NCI-H510A treated with DMSO at 0.1 percent for 48 hours (cell line): Measurements from ENCODE around the gene TRIM28.

Experiments used
- DNase-seq: peaks from one replicate; lab custom pipeline; 2025; lab: John Stamatoyannopoulos, UW

TRIM28 gene

DNA sequence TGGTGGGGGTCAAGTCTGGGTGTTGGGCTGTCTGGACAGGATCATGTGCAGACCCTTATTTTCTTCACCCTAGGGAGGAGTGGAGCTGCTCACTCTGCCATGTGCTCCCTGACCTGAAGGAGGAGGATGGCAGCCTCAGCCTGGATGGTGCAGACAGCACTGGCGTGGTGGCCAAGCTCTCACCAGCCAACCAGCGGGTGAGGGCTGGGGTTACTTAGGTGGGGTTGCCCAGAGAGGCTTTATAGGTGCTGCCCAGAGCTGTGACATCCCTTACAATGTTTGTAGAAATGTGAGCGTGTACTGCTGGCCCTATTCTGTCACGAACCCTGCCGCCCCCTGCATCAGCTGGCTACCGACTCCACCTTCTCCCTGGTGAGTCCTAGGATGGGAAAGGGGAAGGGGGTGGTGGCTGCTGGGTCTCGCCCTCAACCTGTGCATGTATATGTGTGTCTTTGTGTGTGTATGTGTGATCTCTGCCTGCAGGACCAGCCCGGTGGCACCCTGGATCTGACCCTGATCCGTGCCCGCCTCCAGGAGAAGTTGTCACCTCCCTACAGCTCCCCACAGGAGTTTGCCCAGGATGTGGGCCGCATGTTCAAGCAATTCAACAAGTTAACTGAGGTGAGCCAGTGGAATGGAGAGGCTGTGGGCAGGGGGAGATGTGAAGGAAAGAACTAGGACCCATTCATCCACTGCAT lies 5.9 kb downstream of the TRIM28 start:
- DNase-seq = no peak

DNA sequence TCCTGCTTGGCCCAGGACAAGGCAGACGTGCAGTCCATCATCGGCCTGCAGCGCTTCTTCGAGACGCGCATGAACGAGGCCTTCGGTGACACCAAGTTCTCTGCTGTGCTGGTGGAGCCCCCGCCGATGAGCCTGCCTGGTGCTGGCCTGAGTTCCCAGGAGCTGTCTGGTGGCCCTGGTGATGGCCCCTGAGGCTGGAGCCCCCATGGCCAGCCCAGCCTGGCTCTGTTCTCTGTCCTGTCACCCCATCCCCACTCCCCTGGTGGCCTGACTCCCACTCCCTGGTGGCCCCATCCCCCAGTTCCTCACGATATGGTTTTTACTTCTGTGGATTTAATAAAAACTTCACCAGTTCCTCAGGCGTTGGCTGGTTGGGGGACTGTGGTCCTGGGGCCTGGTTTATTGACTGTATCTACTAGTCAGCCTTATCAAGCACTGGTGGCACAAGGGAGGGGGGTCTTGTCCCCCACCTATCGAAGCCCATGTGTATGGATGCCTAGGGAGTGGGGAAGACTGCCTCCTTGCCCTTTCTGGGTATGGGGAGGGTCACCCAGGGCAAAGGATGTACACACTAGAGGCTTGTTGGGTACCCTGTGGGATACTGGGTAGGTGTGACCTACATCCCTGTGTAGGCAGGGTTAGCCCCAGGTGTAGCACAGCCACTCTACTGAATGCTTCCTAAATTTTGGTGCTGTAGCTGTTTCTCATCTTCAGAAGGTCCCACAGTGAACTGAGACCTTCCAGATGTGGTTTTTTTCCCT lies 6.7 kb downstream of the TRIM28 start:
- no peak for DNase-seq

DNA sequence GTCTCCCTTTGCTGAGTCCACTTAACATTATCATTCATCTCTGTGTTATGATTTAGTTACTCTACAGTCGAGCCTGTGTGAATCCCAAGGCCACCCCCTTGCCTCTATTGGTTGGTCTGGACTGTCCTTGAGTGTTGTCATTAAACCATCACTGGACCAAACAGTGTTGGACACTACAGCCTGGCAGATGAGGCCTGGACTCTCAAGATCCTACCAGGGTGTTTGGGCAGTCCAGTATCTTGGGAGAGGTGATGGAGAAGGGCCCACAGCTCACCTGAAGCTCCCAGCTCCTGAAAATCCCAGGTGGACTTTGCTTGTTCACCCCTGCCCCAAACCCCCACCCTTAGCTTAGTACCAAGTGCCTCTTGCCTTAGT lies 7.2 kb downstream of the TRIM28 start:
- DNase-seq = no peak

DNA sequence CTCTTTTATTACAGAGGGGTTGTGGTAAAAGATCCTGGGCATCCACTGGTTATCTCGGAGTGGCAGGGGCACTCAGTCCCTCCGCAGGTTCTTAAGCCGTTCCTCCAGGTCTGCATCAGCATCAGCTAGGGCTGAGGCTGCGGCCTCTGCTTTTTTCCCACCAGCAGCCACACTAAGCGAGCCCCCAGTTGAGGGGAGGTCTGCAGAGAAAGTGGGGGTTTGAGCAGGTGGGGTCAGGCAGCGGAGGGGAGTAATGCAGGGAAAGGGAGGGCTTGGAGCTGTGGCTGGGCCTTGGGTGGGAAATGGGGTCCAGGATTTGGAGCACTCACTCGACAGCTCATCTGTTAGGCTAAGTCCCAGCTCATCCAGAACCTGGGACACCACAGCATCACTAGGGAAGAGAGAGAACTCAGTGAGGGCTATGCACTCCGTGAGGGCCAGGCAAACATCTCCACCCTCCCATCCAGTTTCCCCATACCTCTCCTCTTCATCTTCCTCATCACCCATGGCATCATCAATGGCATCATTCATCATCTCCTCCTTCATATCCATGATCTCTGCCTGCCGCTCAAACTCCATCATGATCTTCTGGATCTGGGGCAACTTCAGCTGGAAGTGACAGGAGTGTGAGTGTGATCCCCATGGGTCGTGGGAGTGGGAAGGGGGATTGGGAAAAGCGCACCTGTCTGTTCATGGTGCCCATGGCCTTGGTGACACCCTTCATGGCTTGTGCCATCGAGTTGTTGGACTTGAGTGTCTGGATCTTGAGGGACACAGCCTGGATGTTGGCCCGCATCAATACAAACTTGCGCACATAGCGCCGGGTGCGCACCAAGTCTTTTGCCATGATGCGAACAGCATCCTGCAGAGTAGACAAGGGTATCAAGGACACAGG lies 8.0 kb downstream of the TRIM28 start:
- DNase-seq = no peak

DNA sequence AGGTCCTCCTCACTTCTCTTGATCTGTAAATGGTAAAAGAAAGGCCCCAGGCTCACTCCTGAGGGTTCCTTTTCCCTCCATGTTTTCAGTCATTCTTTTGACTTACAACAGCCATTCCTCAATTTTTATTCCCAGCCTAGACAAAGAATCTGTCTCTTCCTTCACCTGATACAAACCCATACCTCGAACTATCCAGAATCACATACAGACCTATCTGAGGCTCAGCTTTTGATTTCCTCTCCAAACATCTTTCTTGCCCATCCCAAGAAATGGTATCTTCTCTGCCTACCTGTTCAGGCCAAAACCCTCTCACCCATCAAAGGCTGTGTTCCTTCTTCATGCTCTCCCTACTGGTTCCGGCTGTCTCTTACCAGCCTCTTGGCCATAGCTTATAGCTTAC lies 8.8 kb downstream of the TRIM28 start:
- no peak for DNase-seq

DNA sequence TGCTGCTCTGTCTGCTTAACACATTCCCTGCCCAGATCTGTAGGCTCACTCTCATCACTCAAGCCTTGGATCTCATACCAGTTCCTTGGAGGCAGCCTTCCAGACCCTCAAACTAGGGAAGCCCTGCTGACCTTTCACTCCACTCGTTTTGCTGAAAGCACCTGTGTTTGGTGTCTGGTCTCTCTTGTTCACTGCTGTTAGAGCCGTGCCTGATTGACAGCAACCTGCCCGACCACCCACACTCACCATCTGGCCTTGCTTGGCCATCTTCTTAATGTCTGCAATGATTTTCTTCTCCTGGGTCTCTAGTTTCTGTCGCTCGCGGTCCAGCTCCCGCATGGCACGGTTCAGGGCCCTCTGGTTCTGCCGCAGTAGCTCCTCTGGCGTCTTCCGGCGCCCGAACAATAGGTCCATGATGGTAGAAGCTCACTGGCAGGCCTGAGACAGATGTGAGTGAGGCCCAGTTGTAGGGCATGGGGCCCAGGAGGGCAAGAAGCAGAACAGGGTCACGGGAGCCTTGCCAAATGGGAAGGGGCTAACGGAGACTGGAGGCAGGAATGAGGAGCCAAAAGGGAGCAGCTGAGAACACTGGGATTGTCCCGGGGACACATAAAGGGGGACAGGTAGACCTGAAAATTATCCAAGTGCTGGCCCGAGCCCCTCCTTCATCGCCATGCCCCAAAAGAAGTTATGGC lies 10.1 kb downstream of the TRIM28 start:
- no peak for DNase-seq

DNA sequence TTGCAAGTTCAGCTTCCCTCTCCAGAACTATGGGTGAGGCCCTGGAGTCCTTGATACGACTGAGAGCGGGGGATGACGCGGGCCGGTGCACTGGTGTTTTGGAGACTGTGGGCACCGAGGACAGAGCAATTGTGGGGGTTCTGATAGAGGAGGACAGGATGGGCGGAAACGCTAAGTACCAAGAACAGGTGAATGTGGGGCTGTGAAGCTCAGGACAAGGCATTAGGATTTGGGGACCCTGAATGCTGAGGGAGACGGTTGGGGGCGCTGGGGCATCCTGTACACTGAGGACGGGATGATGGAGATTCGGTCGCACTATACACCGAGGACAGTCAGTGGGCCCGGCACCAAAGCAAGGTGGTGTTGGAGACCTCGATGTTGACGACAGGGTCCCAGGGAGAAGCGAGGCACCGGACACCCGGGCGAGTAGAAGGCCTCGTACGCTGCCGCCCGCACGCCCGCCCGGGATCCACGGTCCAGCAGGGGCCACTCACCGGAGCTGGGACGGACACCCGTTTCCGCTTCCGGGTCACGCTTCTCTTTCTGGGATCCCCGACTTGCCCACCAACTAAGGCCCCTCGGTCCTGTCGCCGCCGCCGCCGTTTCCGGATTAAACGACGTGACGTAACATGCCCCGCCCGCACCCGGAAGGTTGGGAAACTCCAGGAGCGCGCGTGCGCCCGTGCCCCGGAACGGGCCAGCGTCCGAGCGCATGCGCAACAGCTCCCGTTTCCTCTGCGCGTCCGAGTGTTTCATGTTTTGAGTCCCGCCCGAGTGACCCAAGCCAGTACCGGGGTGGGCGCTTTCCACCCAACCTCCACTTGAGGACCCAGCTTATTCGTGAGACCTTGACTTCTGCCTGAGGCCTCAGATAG lies 10.9 kb downstream of the TRIM28 start, which contains the start of gene CHMP2A:
Gene CHMP2A, minus strand, starts transcription at position 612 of the 875 bp plus-strand sequence. CDS start 893 bp downstream, outside the sequence.
- DNase-seq = no peak

DNA sequence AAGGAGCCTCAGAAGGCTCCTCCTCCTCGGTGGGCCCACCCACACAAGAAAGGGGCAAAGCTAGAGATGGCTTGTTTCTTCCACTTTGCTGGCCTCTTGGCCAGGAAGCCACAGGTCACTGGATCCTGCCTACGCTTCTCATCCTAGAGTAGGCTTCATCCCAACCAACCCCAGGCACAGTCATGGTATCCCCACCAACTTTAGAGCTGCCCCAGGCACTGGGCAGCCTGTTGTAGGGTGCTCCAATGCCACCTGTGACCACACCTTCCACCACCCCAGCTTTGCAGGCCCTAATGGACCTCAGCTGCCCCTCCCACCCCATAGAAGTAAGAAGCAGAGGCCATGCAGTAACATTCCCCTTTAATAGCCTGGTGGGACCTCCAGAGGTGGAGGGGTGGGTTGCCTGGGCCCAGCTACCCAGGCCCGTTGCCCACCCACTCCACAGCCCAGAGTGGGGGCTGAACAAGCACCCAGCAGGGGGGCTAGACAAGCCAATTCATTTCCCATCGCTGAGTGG lies 11.6 kb downstream of the TRIM28 start:
- no peak for DNase-seq

DNA sequence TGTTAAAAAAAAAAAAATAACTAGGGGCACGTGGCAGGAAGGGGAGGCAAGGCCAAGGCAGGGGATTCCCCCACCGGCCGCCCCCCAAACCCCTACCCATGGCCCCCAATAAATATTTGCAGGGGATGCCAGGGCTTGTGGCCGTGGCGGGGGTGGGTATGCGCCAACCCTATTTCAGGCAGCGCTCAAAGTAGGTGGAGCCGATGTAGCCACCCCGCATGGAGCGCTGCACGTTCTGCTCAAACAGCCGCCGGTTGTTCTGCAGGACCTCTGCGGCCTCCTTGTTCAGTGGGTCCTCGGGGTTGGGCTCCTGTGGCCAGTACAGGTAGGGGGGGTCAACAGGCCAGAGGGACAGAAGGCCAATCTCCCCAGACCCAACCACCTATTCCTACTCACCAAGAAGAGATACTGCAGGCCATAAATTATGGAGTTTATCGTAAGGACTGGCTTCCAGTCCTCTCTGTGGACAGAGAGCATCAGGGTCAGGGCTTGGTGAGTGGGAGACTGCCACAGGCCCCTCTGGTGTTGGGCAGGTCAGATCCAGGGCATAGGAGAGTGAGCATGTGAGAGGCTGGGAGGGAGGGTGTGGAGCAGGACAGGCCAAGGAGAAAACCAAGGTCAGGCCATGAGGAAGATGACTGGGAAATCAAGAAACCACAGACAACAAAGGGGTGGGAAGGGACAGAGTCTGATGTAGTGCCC lies 12.2 kb downstream of the TRIM28 start:
- DNase-seq = no peak

DNA sequence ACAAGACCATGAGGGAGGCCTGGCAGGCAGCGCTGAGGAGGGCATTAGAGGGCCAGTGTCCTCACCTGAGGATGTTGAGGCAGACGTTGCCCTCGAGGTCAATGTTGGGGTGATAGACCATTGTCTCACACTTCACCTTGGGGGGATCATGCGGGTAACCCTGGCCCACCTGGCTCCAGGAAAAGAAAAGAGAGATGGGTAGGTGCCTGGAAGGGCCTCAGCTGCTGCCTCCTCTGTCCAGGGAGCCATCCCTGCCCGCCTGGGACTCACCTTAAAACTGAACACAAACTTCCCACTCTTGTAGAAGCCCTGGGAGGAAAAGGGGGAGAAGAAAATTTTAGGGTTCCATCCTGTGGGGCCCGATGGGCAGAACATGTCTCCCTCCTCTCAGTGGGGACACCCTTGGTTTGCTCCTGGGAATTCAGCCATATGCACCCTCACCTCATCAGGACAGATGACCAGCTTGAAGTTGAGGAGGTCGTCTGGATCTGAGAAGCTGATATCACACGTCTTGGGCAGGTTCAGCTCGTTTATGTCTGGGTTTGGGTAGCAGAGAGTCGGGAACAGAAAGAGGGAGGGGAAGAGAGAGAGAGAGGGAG lies 12.9 kb downstream of the TRIM28 start:
- DNase-seq = no peak

DNA sequence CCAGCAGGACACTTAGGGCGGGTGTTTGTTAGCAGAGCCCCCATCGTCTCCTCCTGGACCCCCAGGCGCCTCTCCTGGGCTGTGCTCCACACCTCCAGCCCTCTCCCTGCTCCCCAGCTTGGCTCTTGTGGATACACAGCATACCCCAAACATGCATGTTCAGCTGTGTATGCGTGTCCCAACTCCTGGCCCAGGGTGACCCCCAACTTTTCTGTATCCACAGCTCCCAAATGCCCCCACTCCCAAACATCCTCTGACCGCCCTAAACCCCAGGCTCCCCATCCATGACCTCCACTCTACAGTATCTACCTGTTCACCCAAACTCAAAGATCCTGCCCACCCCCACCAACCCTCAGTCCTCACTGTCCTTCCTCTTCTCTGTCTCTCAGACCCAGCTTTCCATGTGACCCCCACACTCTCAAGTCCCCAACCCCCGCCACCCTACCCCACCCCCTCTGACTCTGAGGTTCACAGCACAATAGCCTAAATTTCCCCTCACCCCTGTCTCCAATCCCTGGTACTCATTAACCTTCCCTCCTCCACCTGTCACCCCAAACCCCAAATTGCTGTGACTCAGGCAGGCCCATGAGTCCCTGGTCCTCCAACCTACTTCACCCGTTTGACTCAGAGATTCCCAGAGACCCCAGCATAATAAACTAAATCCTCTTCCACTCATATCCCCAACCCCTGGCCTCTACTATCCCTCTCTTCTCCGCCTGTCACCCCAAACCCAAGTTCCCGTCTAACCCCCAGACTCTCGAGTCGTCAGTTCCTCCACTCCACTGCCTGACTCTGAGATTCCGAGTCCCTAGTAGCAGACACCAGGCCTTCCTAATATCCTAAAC lies 13.6 kb downstream of the TRIM28 start:
- no peak for DNase-seq

DNA sequence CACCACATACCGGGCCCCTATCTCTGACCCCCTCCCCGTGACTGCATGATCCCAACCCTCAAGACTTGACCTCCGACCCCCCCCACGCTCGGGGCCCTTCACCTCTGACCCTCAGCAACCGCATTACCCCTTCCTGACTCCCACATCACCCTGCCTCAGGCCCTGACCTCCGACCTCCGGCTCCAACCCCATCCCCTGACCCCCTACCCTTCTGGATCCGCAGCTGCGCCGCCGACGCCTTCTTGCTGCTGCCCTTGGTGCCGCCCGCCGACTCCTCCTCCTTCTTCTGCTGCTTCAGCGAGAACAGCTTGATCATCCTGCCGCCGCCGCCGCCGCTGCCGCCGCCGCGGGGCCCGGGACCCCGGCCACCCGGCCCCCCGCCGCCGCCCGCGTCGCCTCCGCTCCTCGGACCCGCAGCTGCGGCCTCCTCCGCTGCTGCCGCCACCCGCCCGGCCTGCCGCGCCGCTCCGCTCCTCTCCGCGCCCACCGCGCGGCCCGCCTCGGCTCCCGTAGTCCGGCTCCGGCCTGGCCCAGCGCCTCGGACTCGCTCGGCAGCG lies 14.3 kb downstream of the TRIM28 start, which contains the start of gene UBE2M:
Gene UBE2M, minus strand, starts transcription at position 546 of the 557 bp plus-strand sequence. Its CDS starts 230 bp downstream, at position 316.
- DNase-seq = no peak

DNA sequence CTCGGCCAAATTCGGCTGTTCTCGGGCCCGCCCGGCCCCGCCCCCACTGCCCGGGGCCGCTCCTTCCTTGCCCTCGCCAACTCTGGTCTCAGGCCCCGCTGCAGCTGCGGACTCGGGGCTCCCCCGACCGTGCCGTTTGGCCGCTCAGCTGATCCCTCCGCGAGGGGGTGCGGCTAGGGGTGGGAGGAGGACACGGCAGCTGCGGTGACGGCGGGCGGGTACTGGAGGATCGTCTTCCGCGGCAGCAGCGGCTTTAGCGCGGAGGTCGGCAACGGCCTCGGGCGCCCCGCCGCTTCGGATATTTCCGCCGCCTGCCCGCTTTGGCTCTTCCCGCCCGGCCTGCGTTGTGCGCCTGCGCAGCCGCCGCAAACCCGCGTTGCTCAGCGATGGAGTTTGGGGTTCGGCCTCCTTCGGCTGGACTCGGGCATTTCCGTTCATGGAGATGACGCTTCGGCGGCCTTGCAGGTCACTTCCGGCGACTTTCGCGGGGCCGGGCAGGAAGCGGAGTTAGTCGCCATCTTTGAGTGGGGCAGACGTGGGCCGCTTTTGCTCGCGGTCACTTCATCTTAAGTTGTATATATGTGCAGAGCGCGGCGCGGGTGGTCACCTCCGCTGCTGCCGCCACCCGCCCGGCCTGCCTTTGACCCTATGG lies 14.9 kb downstream of the TRIM28 start:
- DNase-seq = no peak

DNA sequence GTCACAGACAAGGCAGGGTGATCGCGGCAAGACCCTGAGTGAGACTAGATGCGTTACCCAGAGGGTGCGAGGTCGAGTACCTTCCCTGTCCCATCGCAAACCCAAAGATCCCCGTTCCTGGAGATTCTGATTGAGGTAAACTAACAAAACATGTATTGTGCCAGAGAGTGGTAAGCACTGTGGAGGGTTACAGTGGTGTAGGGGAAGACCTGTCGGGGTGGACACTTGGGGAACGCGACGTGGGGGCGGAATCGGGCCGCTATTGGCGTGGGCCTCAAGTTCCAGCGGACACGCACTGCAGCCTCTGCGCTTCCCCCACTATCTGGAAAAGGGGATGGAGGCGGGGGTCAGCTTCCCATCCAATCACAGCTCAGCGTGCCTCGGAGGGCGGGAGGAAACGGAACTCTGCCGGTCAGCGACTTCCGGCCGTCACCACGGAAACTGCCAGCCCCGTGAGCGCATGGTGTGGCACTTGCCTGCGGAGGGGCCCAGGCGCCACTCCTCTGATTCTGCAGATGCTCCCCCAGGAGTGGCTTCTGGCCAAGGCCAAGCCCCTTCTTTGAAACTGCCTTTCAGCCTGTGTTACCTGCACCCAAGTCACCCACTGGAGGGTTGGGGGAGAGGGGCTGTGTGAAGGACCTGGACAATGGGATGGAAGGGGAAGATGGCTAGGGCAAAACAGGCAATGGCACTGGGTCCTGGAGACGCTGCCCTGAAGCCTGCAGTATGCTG lies 15.6 kb downstream of the TRIM28 start:
- no peak for DNase-seq

DNA sequence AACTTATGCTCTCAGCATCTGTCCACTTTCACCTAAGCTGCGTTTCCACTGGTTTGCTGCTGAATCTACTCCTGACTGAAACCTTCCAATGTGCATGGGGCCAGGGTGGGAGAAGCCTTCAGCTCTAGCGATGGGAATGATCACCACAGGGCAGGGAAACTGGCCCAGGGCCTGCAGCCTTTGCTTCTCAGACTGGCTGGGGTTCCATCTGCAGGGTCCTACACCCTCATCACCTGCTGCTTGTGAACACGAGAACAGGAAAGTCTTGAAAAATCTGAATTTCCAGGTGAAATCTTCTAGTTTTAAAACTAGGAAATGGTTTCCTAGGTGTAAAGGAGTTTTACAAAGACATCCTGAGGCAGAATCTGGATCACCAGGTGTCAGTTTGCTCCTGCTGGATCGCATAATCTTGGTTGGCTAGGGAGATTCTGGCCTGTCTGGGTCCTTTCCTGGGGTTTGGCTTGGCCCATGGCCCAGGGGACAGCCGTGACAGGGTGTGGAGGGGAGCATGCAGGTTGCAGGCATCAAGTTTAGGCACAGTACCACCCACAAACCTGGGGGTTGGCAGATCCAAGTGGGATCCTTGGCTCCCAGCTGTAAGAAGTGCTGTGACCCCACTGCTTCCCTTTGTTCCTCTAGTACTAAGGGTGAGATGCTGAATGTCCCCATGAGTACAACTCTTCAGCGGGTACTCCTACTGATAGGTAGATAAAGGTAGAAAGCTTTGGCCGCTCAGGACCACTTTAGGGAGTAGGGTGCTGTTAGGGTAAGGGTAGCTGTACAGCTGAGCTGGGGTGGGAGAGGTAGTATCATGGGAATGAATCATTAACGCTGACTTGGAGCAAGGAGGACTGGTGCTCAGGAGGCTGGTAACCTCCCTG lies 16.4 kb downstream of the TRIM28 start:
- DNase-seq = no peak

DNA sequence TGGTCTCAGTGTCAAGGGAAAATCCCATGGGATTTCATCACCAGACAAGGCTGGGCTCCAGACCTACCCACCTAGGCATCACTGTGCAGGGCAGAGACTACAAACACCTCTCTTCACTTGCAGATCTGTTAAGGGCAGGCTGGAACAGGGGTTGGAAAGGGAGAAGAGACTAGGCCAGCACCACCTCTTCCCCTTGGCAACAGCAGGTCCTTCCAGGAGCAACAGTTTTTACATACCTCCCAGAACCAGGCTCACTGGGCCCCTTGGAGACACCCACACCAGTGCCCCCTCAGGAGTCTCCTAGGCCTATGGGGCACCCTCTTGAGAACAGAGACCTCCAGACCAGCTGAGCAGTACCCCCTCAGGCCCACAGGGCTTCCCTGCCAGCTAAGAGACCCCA lies 17.1 kb downstream of the TRIM28 start:
- no peak for DNase-seq
